Stimulated activated CD8-positive, alpha-beta memory T cell treated with anti-CD3 and anti-CD28 coated beads, Interleukin-15, amount 100 ng/mL, for 1 hour (primary cell): ENCODE measurements around the gene AQP4.

Experiments used
- DNase-seq: peaks from one replicate; pipeline ENCODE4 v3.0.0-alpha.2; 2020; ENCODE audit warnings: low read depth

The AQP4 gene

DNA sequence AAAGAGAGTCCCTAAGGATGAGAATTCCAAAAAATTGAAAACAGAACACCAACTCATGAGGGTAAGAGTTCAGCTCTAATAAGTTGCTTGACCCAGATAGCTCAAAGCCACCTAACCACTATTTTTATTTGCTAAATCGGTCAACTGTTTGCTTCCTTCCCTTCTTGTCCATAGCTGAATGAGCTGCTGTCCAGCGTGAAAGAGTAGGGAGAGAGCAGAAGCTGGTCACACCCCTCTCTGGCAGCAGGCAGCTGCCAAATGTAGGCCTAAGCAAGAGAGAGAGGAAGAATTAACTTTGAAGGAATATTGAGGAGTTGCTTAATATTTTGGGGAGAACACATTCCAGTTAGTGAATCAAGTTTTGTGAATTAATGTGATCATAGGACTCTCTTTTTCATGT lies 25.9 kb downstream of the AQP4 start:
- DNase-seq = no peak

GRCh38 chr18:26832302-26832701 lies 33.2 kb downstream of the AQP4 start:
- no peak for DNase-seq

GRCh38 chr18:26827581-26827980 lies 37.9 kb downstream of the AQP4 start:
- no peak for DNase-seq

- no peak for DNase-seq
Observed at GRCh38 chr18:26826656-26827235, 38.8 kb downstream of the AQP4 start.

GRCh38 chr18:26821181-26821580 lies 44.3 kb downstream of the AQP4 start:
- no peak for DNase-seq

DNA sequence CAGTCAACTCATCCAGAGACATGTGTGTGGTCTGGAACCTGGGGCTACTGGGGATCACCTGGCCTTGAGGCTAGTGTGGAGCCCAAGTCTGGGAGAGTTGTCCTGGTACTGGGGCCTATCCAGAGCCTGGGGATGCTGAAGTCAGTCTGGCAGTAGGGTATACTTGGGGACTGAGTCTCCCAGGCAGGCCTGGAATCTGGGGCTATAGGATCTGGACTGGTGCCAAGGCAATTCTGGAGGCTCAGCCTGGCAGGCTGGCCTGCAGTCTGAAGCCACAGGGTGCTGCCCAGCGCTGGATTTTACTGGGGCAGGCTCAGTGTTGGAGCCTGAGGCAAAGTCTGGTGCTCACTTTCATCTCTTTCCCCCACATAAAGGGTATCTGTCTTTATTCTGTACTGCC lies 46.5 kb downstream of the AQP4 start:
- DNase-seq = no peak

- no peak for DNase-seq
Observed at GRCh38 chr18:26818461-26818860, 47.0 kb downstream of the AQP4 start.

- DNase-seq = no peak
Observed at GRCh38 chr18:26813043-26813442, 52.5 kb downstream of the AQP4 start.

GRCh38 chr18:26812462-26812861 lies 53.0 kb downstream of the AQP4 start:
- no peak for DNase-seq

- no peak for DNase-seq
Observed at GRCh38 chr18:26809346-26809745, 56.2 kb downstream of the AQP4 start.

DNA sequence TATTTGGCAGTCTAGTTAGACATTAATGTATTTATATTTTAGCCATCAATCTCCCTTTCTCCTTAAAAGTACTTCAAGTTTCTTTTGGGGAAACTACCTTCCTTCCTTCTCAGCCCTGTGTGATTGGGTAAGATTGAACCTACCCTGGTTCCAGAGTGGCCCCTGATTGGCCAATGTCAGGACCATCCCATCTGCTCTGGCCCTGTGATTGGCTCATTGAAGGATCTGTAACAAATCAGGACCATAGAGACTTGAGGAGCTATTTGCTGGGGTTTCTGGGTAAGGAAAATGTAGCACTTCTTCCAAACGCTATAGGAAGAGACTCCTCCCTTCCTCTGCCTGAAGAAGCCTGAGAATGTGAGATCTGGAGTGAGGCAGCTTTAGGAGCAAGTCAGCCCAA lies 59.3 kb downstream of the AQP4 start:
- DNase-seq = no peak

- DNase-seq = no peak
Observed at GRCh38 chr18:26804519-26804918, 61.0 kb downstream of the AQP4 start.

DNA sequence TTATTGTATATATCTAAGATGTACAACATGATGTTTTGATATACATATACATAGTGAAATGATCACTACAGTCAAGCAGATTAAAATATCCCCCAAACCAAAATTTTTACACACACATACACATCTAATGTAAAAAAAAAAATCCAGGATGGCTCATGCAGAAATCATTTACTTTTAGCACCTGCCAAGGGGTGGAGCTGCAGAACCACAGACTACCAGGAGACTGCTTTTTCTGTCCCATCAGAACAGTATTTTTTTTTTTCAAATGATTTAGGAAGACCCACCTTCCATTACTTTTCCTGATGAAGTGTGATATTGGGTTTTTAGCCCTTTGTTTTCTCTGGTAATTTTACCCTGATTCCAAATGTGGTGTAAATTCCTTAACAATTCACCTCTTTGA lies 61.9 kb downstream of the AQP4 start:
- no peak for DNase-seq

DNA sequence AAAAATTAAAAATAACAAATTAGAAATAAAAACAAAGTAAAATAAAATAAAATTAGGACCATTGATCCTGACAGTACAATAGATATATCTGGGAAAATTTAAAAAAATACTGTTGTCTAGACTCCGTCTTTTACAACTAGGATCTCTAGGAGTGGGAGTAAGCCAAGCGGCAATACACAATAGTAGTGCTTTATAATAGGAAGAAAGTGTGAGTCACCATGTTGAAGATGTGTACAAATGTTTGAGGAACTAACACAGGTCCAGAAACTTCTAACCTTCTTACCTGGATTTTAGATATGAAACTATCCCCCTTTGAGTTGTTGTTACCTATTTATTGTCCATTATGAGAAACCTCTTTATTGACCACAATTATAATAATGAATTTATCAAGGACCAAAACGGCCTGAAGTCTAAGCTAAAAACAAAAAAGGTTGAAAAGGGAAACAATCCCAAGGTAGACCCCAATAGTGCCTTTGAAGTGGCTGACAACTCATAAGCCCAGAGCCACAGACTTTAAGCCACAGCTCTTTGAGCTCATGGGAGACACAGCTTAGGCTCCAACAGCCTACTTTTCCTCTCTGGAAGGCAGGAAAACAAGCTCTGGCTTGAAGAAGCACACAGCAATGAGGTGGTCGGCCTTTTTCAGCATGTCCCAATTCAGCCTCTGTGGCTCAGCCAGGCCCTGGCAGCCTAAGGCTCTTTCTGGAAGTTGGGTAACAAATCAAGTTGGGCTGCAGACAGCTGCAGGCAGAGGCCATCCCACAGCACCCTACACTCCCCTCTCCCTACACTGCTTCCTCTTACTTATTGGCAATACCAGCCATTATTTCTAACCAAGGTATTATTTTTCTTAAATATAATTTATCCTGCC lies 62.9 kb downstream of the AQP4 start:
- DNase-seq = no peak
